ENCODE measurements around the gene ARHGEF26.

Gene ARHGEF26

DNA sequence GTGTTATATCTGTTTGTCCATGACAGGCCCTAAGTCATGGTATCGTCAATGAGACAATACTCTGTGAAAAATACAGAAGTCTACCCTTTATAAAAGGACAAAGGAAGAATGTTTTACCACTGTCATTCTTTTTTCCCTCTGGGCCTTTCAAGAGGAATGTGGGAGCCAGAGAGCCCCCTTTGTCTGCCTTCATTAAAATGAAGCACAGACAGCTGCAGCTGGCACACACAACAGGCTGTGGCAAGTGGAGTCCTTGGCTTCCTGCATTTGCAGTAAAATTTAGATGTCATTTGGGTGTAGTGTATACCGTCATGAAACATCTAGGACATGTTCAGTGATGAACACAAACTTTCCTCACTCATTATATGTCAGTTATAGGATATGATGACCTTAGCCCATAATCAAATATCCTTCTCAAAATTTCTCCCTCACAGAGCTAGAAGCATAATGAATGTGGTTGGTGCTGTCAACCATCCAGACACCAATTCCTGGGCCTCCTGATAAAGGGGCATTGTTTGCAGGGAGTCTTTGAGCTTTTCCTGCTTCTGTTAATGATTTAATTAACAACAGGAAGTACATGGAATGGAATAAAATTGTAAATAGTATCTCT lies 126.7 kb downstream of the ARHGEF26 start:
- Histone ChIP-seq H3K27me3 (ENCODE audit: control insufficient read depth in 1 of 2, insufficient read depth in 2 of 2, low read length in 2 of 2) (no peaks in the 10 kb centered on the region), H3K4me3 (ENCODE audit: low read length in 2 of 2) (no peak overlapping the region), H3K9ac (ENCODE audit: low read length in 2 of 2) (no peak overlapping the region), H3K4me1 (ENCODE audit: control insufficient read depth, insufficient read depth, low read length) (peaks cover 4% of the 10 kb centered on the region), H3K9me3 (ENCODE audit: control insufficient read depth in 2 of 2, low read length in 2 of 2) (no peaks in the 10 kb centered on the region), H3K36me3 (ENCODE audit: control insufficient read depth in 2 of 2, insufficient read depth in 2 of 2, low read length in 2 of 2) (peaks cover 11 to 17% of the 10 kb centered on the region in 2 donors), H3K27ac (ENCODE audit: low read length) (peak overlapping the region; percentile 4)

DNA sequence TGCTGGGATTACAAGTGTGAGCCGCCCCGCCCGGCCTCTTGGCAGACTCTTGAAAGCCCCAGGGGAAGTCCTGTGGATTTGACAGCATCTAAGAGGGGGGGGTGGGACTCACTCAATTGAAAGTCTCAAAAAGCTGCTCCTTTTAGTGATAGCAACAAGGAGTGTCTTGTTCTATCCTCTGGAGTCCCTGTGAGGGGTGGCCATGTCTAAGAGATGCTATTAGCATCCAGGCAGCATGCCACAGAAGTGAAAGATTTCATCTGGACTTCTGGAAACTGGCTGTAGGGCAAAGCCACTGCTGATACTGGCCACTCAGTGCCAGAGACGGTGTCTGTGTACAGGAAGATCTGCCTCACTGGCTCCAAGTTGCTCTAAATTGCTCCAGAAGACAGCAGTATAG lies 129.1 kb downstream of the ARHGEF26 start:
- no peak overlapping the region for H3K9ac ChIP-seq (ENCODE audit: low read length in 2 of 2)
- peaks cover 4% of the 10 kb centered on the region for H3K4me1 ChIP-seq (ENCODE audit: control insufficient read depth, insufficient read depth, low read length)
- H3K27ac ChIP-seq (ENCODE audit: low read length): no peak overlapping the region
- peaks cover 13 to 27% of the 10 kb centered on the region in 2 donors for H3K36me3 ChIP-seq (ENCODE audit: control insufficient read depth in 2 of 2, insufficient read depth in 2 of 2, low read length in 2 of 2)
- H3K9me3 ChIP-seq (ENCODE audit: control insufficient read depth in 2 of 2, low read length in 2 of 2): no peaks in the 10 kb centered on the region
- no peak overlapping the region for H3K4me3 ChIP-seq (ENCODE audit: low read length in 2 of 2)
- H3K27me3 ChIP-seq (ENCODE audit: control insufficient read depth in 1 of 2, insufficient read depth in 2 of 2, low read length in 2 of 2): no peaks in the 10 kb centered on the region

DNA sequence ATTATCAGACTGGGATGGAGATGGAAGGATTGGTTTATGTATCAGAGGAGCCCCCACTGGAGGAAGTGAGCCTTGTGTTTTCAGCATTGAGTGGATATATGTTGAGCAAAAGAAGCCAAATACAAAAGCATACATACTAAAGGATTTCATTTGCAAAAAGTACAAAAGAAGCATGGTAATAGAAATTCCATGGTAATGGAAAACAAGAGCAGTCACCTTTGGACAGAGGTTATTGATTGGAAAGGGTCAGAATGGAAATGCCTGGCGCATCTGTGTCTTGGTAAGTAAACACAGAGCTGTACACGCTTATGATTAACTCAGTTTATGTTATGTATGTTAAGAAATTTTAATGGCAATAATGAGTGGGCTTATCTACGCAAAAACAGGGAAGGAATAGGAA lies 130.4 kb downstream of the ARHGEF26 start:
- Histone ChIP-seq H3K4me3 (ENCODE audit: low read length in 2 of 2) (no peak overlapping the region), H3K27ac (ENCODE audit: low read length) (no peak overlapping the region), H3K36me3 (ENCODE audit: control insufficient read depth in 2 of 2, insufficient read depth in 2 of 2, low read length in 2 of 2) (peaks cover 13 to 25% of the 10 kb centered on the region in 2 donors)

DNA sequence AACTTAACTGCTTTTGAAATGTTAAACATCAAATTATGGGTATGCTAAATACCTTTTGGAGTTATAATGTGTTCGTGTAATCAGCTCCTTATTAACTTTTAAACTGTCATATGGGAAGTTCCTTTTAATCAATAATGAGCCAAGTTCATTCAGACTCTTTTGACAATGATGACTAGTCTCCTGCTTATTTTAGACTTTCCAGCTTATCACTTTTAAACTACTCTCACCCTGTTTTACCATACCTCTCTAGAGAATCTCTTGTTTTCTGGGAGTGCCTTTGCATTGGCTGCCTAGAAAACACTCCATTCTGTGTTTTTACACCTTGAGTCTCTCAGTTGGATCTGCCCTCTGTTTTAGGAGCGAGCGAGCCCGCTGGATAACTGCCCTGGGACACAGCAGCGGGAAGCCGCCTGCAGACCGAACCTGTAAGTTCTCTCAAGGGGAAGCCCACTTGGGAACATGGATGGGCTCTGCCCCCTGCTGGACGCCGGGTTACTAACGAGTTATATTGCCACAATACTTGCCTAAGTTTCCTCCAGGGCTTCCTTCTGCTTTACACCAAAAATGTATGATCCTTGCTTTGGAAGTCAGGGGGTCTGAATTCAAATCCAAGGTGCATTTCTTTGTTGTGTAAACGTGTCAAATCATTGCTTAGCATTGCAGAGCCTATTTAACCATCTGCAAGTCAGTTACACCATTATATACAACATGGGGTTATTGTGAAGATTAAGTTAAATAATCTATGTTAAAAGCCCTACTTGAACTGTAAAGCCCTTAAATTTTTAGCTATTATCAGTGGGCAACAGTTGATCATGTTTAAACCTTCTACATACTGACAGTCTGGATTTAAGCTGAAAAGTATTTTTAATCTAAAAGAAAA lies 131.8 kb downstream of the ARHGEF26 start:
- no peak overlapping the region for H3K9ac ChIP-seq (ENCODE audit: low read length in 2 of 2)
- H3K36me3 ChIP-seq (ENCODE audit: control insufficient read depth in 2 of 2, insufficient read depth in 2 of 2, low read length in 2 of 2): peaks cover 17 to 28% of the 10 kb centered on the region in 2 donors
- H3K9me3 ChIP-seq (ENCODE audit: control insufficient read depth in 2 of 2, low read length in 2 of 2): no peaks in the 10 kb centered on the region
- peak overlapping the region in 1 of 2 donors; percentile 38 for H3K4me3 ChIP-seq (ENCODE audit: low read length in 2 of 2)
- peaks cover 7% of the 10 kb centered on the region for H3K4me1 ChIP-seq (ENCODE audit: control insufficient read depth, insufficient read depth, low read length)
- H3K27me3 ChIP-seq (ENCODE audit: control insufficient read depth in 1 of 2, insufficient read depth in 2 of 2, low read length in 2 of 2): no peaks in the 10 kb centered on the region
- no peak overlapping the region for H3K27ac ChIP-seq (ENCODE audit: low read length)

More for the DNA sequence above, 130.4 kb downstream of the ARHGEF26 start:
- Histone ChIP-seq H3K9me3 (ENCODE audit: control insufficient read depth in 2 of 2, low read length in 2 of 2) (no peaks in the 10 kb centered on the region), H3K27me3 (ENCODE audit: control insufficient read depth in 1 of 2, insufficient read depth in 2 of 2, low read length in 2 of 2) (no peaks in the 10 kb centered on the region), H3K4me1 (ENCODE audit: control insufficient read depth, insufficient read depth, low read length) (peaks cover 7% of the 10 kb centered on the region), H3K9ac (ENCODE audit: low read length in 2 of 2) (no peak overlapping the region)

DNA sequence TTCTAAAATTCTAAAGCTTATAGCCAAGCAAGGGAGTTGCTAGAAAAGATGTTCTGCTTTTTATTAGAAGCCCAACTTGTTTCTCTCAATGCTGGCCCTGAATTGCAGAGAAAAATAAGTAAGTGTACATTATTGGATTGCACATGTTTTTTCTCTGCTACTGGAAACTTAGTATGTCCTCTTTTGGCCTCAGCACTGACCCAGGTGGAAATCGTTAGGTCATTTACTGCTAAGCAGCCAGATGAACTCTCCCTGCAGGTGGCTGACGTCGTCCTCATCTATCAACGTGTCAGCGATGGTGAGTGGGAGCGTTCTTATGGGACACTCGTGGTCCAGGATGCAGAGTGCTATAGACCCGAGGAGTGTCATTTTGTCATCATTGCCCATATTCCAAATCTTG lies 133.3 kb downstream of the ARHGEF26 start:
- Histone ChIP-seq H3K4me3 (ENCODE audit: low read length in 2 of 2) (no peak overlapping the region), H3K27ac (ENCODE audit: low read length) (peak overlapping the region; percentile 46), H3K4me1 (ENCODE audit: control insufficient read depth, insufficient read depth, low read length) (peaks cover 7% of the 10 kb centered on the region), H3K9ac (ENCODE audit: low read length in 2 of 2) (no peak overlapping the region), H3K36me3 (ENCODE audit: control insufficient read depth in 2 of 2, insufficient read depth in 2 of 2, low read length in 2 of 2) (peaks cover 27 to 37% of the 10 kb centered on the region in 2 donors), H3K9me3 (ENCODE audit: control insufficient read depth in 2 of 2, low read length in 2 of 2) (peaks cover 0 to 3% of the 10 kb centered on the region in 2 donors), H3K27me3 (ENCODE audit: control insufficient read depth in 1 of 2, insufficient read depth in 2 of 2, low read length in 2 of 2) (no peaks in the 10 kb centered on the region)

DNA sequence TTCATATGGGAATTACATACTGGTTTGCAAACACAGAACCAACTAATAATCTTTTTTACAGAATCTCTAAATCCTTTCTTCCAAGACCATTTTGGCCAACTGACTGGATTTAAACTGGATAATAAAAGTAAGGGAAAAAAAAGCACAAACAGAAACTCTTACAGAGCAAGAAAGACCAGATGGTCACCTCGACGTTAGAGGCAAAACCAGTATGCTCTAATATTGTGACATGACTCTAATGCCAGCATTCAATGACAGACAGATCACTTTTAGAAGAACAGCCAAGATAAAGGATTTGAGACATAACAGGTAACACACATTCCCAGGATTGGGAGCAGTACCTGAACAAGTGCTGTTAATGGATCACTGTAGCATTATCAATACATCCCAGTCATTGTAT lies 152.2 kb downstream of the ARHGEF26 start:
- Histone ChIP-seq H3K27me3 (ENCODE audit: control insufficient read depth in 1 of 2, insufficient read depth in 2 of 2, low read length in 2 of 2) (no peaks in the 10 kb centered on the region), H3K9ac (ENCODE audit: low read length in 2 of 2) (no peak overlapping the region), H3K27ac (ENCODE audit: low read length) (no peak overlapping the region), H3K9me3 (ENCODE audit: control insufficient read depth in 2 of 2, low read length in 2 of 2) (peaks cover 0 to 1% of the 10 kb centered on the region in 2 donors), H3K4me1 (ENCODE audit: control insufficient read depth, insufficient read depth, low read length) (no peaks in the 10 kb centered on the region), H3K36me3 (ENCODE audit: control insufficient read depth in 2 of 2, insufficient read depth in 2 of 2, low read length in 2 of 2) (peaks cover 18 to 24% of the 10 kb centered on the region in 2 donors), H3K4me3 (ENCODE audit: low read length in 2 of 2) (no peak overlapping the region)

DNA sequence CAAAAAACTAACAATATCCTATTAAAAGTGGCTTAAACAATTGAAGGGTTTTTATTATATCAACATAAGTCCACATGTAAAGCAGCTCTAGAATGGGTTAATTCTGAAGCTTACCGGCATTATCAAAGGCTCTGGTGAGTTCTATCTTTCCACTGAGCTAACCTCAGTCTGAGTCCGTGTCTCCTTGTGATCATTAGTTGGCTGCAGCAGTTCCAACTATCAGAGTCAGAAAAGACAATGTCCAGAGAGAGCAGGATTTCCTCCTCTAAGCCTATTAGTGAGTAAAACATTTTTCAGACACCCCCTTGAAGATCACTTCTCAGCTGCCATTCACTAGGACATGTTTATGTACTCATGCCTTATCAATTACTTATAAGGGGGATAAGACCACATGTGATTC lies 153.2 kb downstream of the ARHGEF26 start:
- Histone ChIP-seq H3K27ac (ENCODE audit: low read length) (no peak overlapping the region), H3K27me3 (ENCODE audit: control insufficient read depth in 1 of 2, insufficient read depth in 2 of 2, low read length in 2 of 2) (no peaks in the 10 kb centered on the region), H3K4me1 (ENCODE audit: control insufficient read depth, insufficient read depth, low read length) (no peaks in the 10 kb centered on the region), H3K4me3 (ENCODE audit: low read length in 2 of 2) (no peak overlapping the region), H3K9me3 (ENCODE audit: control insufficient read depth in 2 of 2, low read length in 2 of 2) (no peaks in the 10 kb centered on the region), H3K36me3 (ENCODE audit: control insufficient read depth in 2 of 2, insufficient read depth in 2 of 2, low read length in 2 of 2) (peaks cover 21 to 24% of the 10 kb centered on the region in 2 donors), H3K9ac (ENCODE audit: low read length in 2 of 2) (no peak overlapping the region)

DNA sequence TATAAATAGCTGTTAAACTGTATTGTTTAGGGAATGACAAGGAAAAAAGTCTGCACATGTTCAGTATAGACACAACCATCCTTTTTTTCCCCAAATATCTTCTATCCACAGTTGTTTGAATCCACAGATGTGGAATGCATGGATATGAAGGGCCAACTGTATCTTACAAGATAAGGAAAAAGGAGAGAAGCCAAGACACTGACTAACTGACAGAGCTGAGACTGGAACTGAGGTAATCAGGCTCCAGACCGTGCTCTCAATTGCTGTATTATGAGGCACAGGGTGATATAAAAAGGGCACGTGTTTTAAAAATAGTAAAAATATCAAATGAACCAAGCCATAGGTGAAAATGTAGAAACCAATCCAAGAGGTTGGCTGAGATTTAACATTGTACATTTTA lies 154.1 kb downstream of the ARHGEF26 start:
- Histone ChIP-seq H3K27me3 (ENCODE audit: control insufficient read depth in 1 of 2, insufficient read depth in 2 of 2, low read length in 2 of 2) (no peaks in the 10 kb centered on the region), H3K9ac (ENCODE audit: low read length in 2 of 2) (no peak overlapping the region), H3K9me3 (ENCODE audit: control insufficient read depth in 2 of 2, low read length in 2 of 2) (no peaks in the 10 kb centered on the region), H3K36me3 (ENCODE audit: control insufficient read depth in 2 of 2, insufficient read depth in 2 of 2, low read length in 2 of 2) (peaks cover 21 to 24% of the 10 kb centered on the region in 2 donors), H3K4me3 (ENCODE audit: low read length in 2 of 2) (no peak overlapping the region), H3K4me1 (ENCODE audit: control insufficient read depth, insufficient read depth, low read length) (no peaks in the 10 kb centered on the region), H3K27ac (ENCODE audit: low read length) (no peak overlapping the region)

DNA sequence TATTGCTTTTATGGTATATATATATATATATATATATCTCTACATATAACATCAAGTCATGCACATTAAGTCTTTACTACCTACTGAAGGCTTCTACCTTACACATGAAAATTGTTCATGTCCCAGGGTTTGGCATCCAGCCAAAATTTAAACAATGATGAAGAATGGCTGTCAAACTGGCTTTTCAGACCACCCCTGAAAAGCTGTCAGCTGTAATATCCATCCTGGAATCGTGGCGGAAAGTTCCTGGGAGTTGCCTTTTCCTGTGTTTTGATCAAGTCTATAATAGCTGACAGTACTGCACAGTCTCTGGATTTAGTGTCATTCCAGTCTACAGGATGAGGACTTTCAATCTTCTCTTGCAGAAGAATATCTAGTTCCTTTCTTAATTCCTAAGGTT lies 154.8 kb downstream of the ARHGEF26 start:
- H3K9ac ChIP-seq (ENCODE audit: low read length in 2 of 2): no peak overlapping the region
- H3K27ac ChIP-seq (ENCODE audit: low read length): no peak overlapping the region
- H3K9me3 ChIP-seq (ENCODE audit: control insufficient read depth in 2 of 2, low read length in 2 of 2): no peaks in the 10 kb centered on the region
- H3K27me3 ChIP-seq (ENCODE audit: control insufficient read depth in 1 of 2, insufficient read depth in 2 of 2, low read length in 2 of 2): no peaks in the 10 kb centered on the region
- no peak overlapping the region for H3K4me3 ChIP-seq (ENCODE audit: low read length in 2 of 2)
- H3K4me1 ChIP-seq (ENCODE audit: control insufficient read depth, insufficient read depth, low read length): no peaks in the 10 kb centered on the region
- peaks cover 21 to 30% of the 10 kb centered on the region in 2 donors for H3K36me3 ChIP-seq (ENCODE audit: control insufficient read depth in 2 of 2, insufficient read depth in 2 of 2, low read length in 2 of 2)

DNA sequence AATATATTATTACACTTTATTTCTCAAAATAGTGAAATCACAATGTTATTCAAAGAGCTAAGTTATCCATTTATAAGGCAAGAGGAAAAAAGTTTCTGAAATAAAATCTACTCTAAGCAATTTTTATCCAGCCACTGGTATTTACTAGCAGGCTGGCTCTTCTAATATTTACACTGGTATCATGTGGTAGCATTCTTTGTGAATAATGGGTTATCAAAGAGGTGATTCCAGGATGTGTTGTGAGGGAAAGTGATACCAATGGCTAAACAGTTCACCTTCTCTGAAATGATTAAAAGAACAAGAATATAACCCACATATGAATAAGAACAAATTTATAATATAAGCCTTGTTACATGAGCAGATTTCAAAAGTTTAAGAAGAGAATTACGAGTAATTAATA lies 159.0 kb downstream of the ARHGEF26 start:
- peaks cover 14 to 27% of the 10 kb centered on the region in 2 donors for H3K36me3 ChIP-seq (ENCODE audit: control insufficient read depth in 2 of 2, insufficient read depth in 2 of 2, low read length in 2 of 2)
- no peak overlapping the region for H3K27ac ChIP-seq (ENCODE audit: low read length)
- no peak overlapping the region for H3K9ac ChIP-seq (ENCODE audit: low read length in 2 of 2)
- no peaks in the 10 kb centered on the region for H3K9me3 ChIP-seq (ENCODE audit: control insufficient read depth in 2 of 2, low read length in 2 of 2)
- H3K27me3 ChIP-seq (ENCODE audit: control insufficient read depth in 1 of 2, insufficient read depth in 2 of 2, low read length in 2 of 2): no peaks in the 10 kb centered on the region
- H3K4me1 ChIP-seq (ENCODE audit: control insufficient read depth, insufficient read depth, low read length): no peaks in the 10 kb centered on the region
- H3K4me3 ChIP-seq (ENCODE audit: low read length in 2 of 2): no peak overlapping the region

DNA sequence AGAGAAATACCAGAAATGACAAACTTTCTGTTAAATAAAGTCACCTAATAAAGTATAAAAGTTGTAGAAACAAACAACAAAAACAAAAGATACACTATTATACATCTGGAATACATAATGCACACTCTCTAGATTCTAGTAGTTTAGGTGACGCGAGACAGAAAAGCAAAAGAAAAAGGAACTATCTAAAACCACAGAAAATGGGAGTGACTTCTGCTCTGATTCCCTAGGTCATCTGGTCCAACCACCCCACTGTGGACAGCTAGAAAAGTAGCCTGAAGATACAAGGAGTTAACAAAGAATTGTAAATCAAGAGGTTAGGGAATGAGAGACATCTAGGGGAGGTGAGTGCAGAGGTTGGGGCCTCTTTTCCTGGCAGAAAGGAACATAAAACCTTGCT lies 164.0 kb downstream of the ARHGEF26 start:
- H3K36me3 ChIP-seq (ENCODE audit: control insufficient read depth in 2 of 2, insufficient read depth in 2 of 2, low read length in 2 of 2): peaks cover 2 to 17% of the 10 kb centered on the region in 2 donors
- H3K9ac ChIP-seq (ENCODE audit: low read length in 2 of 2): no peak overlapping the region
- no peaks in the 10 kb centered on the region for H3K4me1 ChIP-seq (ENCODE audit: control insufficient read depth, insufficient read depth, low read length)
- no peak overlapping the region for H3K27ac ChIP-seq (ENCODE audit: low read length)
- no peaks in the 10 kb centered on the region for H3K9me3 ChIP-seq (ENCODE audit: control insufficient read depth in 2 of 2, low read length in 2 of 2)
- H3K27me3 ChIP-seq (ENCODE audit: control insufficient read depth in 1 of 2, insufficient read depth in 2 of 2, low read length in 2 of 2): no peaks in the 10 kb centered on the region
- no peak overlapping the region for H3K4me3 ChIP-seq (ENCODE audit: low read length in 2 of 2)
